ENCODE data around the gene TSPAN18. TPM values are rescaled to one million over a fixed set of nuclear protein-coding genes. Genes with fewer than 3 reads are reported as not detected.

Gene TSPAN18
- total RNA-seq, 1 experiment from 2014 or later: 21.3 TPM

- POLR2A ChIA-PET: interaction anchor here (0.5 kb wide), 1 partner anchor 131 kb away, joined by 5 read pairs; no protein-coding TSS in a partner anchor
- in situ Hi-C loops (cut with HindIII; ENCODE audit: low pct_unique_long_range_greater_than_20kb, low sequenced_read_pairs): no loop called here
Measured at GRCh38 chr11:44969651-44970252, 243.0 kb downstream of the TSPAN18 start.

GRCh38 chr11:44970293-44970692 is 243.5 kb downstream of the TSPAN18 start:
- ATAC-seq (no peak), DNase-seq (ENCODE audit: low read depth, low spot score) (no peak)
- Histone ChIP-seq H3K27ac (ENCODE audit: low read length) (no peak overlapping the region), H3K27me3 (ENCODE audit: control insufficient read depth, insufficient read depth, low read length) (no peaks in the 10 kb centered on the region), H3K9me3 (ENCODE audit: control insufficient read depth, insufficient read depth, low read depth, low read length) (no peaks in the 10 kb centered on the region), H3K36me3 (ENCODE audit: control insufficient read depth, insufficient read depth, low read length) (no peaks in the 10 kb centered on the region), H3K4me1 (ENCODE audit: control insufficient read depth, insufficient read depth, low read length) (no peaks in the 10 kb centered on the region), H3K4me3 (ENCODE audit: low read depth in 2 of 2, low read length in 2 of 2) (no peak overlapping the region)
- no TSS peak for BruUV-seq (replicated peaks)
- TF ChIP-seq TCF7L2 (IDR thresholded peaks at IDR 0.05; ENCODE audit: low read depth, low read length): no peak
- TF ChIP-seq SIN3A (IDR thresholded peaks at IDR 0.05; ENCODE audit: borderline replicate concordance, insufficient read depth, low read depth, low read length): no peak
- ChIA-PET POLR2A (interaction anchor here (0.5 kb wide), 1 partner anchor 130 kb away, joined by 5 read pairs; no protein-coding TSS in a partner anchor), CTCF (interaction anchor here (0.6 kb wide), 1 partner anchor 336 kb away, joined by 3 read pairs; no protein-coding TSS in a partner anchor)
- intact Hi-C loops (cut with micrococcal nuclease; ENCODE audit: unreplicated experiment) (no loop called here), in situ Hi-C loops (cut with HindIII; ENCODE audit: low pct_unique_long_range_greater_than_20kb, low sequenced_read_pairs) (no loop called here)

More at GRCh38 chr11:44969651-44970252, 243.0 kb downstream of the TSPAN18 start:
- Histone ChIP-seq H3K27me3 (ENCODE audit: control insufficient read depth, insufficient read depth, low read length) (no peaks in the 10 kb centered on the region), H3K9me3 (ENCODE audit: control insufficient read depth, insufficient read depth, low read depth, low read length) (no peaks in the 10 kb centered on the region), H3K4me3 (ENCODE audit: low read depth in 2 of 2, low read length in 2 of 2) (no peak overlapping the region), H3K4me1 (ENCODE audit: control insufficient read depth, insufficient read depth, low read length) (no peaks in the 10 kb centered on the region), H3K36me3 (ENCODE audit: control insufficient read depth, insufficient read depth, low read length) (no peaks in the 10 kb centered on the region), H3K27ac (ENCODE audit: low read length) (no peak overlapping the region)
- TF ChIP-seq CTCF (IDR thresholded peaks at IDR 0.05) (no peak), SIN3A (IDR thresholded peaks at IDR 0.05; ENCODE audit: borderline replicate concordance, insufficient read depth, low read depth, low read length) (no peak), REST (IDR thresholded peaks at IDR 0.05; ENCODE audit: insufficient read depth in 1 of 2, low read depth in 2 of 2, low read length in 1 of 2) (no peak), TCF7L2 (IDR thresholded peaks at IDR 0.05; ENCODE audit: low read depth, low read length) (no peak), POLR2AphosphoS5 (IDR thresholded peaks at IDR 0.05; ENCODE audit: low read depth, low read length) (no peak)
- DNase-seq (ENCODE audit: low read depth, low spot score) (no peak), ATAC-seq (no peak)
- BruUV-seq (replicated peaks): no TSS peak
- CTCF ChIA-PET: interaction anchor here (0.6 kb wide), 1 partner anchor 337 kb away, joined by 3 read pairs; no protein-coding TSS in a partner anchor
- intact Hi-C loops (cut with micrococcal nuclease; ENCODE audit: unreplicated experiment): no loop called here

- ATAC-seq: no peak
- TF ChIP-seq CTCF (IDR thresholded peaks at IDR 0.05) (no peak), POLR2AphosphoS5 (IDR thresholded peaks at IDR 0.05; ENCODE audit: low read depth, low read length) (no peak), TCF7L2 (IDR thresholded peaks at IDR 0.05; ENCODE audit: low read depth, low read length) (no peak), REST (IDR thresholded peaks at IDR 0.05; ENCODE audit: insufficient read depth in 1 of 2, low read depth in 2 of 2, low read length in 1 of 2) (no peak), SIN3A (IDR thresholded peaks at IDR 0.05; ENCODE audit: borderline replicate concordance, insufficient read depth, low read depth, low read length) (no peak)
- DNase-seq (ENCODE audit: low read depth, low spot score): no peak
- no peaks in the 10 kb centered on the region for H3K27me3 ChIP-seq (ENCODE audit: control insufficient read depth, insufficient read depth, low read length)
- no peaks in the 10 kb centered on the region for H3K36me3 ChIP-seq (ENCODE audit: control insufficient read depth, insufficient read depth, low read length)
- in situ Hi-C loops (cut with HindIII; ENCODE audit: low pct_unique_long_range_greater_than_20kb, low sequenced_read_pairs) (no loop called here), intact Hi-C loops (cut with micrococcal nuclease; ENCODE audit: unreplicated experiment) (no loop called here)
- H3K9me3 ChIP-seq (ENCODE audit: control insufficient read depth, insufficient read depth, low read depth, low read length): no peaks in the 10 kb centered on the region
- H3K4me1 ChIP-seq (ENCODE audit: control insufficient read depth, insufficient read depth, low read length): no peaks in the 10 kb centered on the region
- no TSS peak for BruUV-seq (replicated peaks)
- POLR2A ChIA-PET: no interaction called here
- H3K4me3 ChIP-seq (ENCODE audit: low read depth in 2 of 2, low read length in 2 of 2): no peak overlapping the region
- no peak overlapping the region for H3K27ac ChIP-seq (ENCODE audit: low read length)
- CTCF ChIA-PET: no interaction called here
Measured at GRCh38 chr11:44971185-44971584, 244.4 kb downstream of the TSPAN18 start.

All from Panc1 (cell line).